ENCODE data around the gene TRERF1. TPM values are rescaled to one million over a fixed set of nuclear protein-coding genes. Genes with fewer than 3 reads are reported as not detected.

TRERF1 gene
- total and polyA plus RNA-seq, 7 donors, result 0.21 to 0.99 (median 0.44) TPM

- WGBS, 3 donors, result 70 to 74% (median 71%) methylated on average over 8 of the region's 8 CpGs
Observed at GRCh38 chr6:42365021-42365420, 86.7 kb downstream of the TRERF1 start.

GRCh38 chr6:42363926-42364849, 87.5 kb downstream of the TRERF1 start:
- no peaks in the 10 kb centered on the region for H3K36me3 ChIP-seq (ENCODE audit: insufficient read depth in 1 of 2, low read depth in 1 of 2)
- H3K27me3 ChIP-seq (ENCODE audit: insufficient read depth in 3 of 3, low read length in 2 of 3), result no peaks in the 10 kb centered on the region
- no peak for DNase-seq
- no peak for ATAC-seq
- H3K4me3 ChIP-seq, result no peak overlapping the region
- intact Hi-C loops (cut with DNase I), result no loop called here
- no peak overlapping the region for H3K27ac ChIP-seq
- H3K9me3 ChIP-seq, result no peaks in the 10 kb centered on the region
- 91 to 95% (median 92%) methylated on average over 8 of the region's 8 CpGs for WGBS, 3 donors
- TF ChIP-seq, protein P1, sequence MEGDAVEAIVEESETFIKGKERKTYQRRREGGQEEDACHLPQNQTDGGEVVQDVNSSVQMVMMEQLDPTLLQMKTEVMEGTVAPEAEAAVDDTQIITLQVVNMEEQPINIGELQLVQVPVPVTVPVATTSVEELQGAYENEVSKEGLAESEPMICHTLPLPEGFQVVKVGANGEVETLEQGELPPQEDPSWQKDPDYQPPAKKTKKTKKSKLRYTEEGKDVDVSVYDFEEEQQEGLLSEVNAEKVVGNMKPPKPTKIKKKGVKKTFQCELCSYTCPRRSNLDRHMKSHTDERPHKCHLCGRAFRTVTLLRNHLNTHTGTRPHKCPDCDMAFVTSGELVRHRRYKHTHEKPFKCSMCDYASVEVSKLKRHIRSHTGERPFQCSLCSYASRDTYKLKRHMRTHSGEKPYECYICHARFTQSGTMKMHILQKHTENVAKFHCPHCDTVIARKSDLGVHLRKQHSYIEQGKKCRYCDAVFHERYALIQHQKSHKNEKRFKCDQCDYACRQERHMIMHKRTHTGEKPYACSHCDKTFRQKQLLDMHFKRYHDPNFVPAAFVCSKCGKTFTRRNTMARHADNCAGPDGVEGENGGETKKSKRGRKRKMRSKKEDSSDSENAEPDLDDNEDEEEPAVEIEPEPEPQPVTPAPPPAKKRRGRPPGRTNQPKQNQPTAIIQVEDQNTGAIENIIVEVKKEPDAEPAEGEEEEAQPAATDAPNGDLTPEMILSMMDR (IDR thresholded peaks at IDR 0.05), result no peak
- H3K4me1 ChIP-seq, result no peaks in the 10 kb centered on the region

More at GRCh38 chr6:42365021-42365420, 86.7 kb downstream of the TRERF1 start:
- no peak overlapping the region for H3K4me3 ChIP-seq
- ATAC-seq (no peak), DNase-seq (no peak)
- no peaks in the 10 kb centered on the region for H3K9me3 ChIP-seq
- no peaks in the 10 kb centered on the region for H3K36me3 ChIP-seq (ENCODE audit: insufficient read depth in 1 of 2, low read depth in 1 of 2)
- TF ChIP-seq, protein P1 (IDR thresholded peaks at IDR 0.05), result no peak
- no peaks in the 10 kb centered on the region for H3K4me1 ChIP-seq
- H3K27ac ChIP-seq, result no peak overlapping the region
- intact Hi-C loops (cut with DNase I), result no loop called here
- no peaks in the 10 kb centered on the region for H3K27me3 ChIP-seq (ENCODE audit: insufficient read depth in 3 of 3, low read length in 2 of 3)

DNA sequence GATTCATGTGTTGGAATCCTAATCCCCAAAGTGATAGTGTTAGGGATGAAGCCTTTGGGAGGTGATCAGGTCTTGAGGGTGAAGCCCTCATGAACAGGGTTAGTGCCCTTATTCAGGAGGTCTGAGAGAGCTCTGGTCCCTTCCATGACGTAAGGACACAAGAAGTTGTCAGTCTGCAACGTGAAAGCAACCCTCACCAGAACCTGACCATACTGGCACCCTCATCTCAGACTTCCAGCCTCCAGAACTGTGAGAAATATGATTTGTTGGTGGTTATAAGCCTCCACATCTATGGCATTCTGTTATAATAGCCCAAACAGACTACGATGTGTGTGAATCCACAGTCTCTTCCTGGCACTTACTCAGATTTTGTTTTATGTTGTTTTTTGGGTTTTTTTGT, 90.7 kb downstream of the TRERF1 start:
- H3K27ac ChIP-seq, result no peak overlapping the region
- intact Hi-C loops (cut with DNase I), result no loop called here
- ATAC-seq (no peak), DNase-seq (no peak)
- H3K9me3 ChIP-seq, result no peaks in the 10 kb centered on the region
- H3K4me1 ChIP-seq, result no peaks in the 10 kb centered on the region
- TF ChIP-seq, protein P1 (IDR thresholded peaks at IDR 0.05), result no peak
- 91 to 96% (median 93%) methylated on average over 3 of the region's 3 CpGs for WGBS, 3 donors
- no peaks in the 10 kb centered on the region for H3K27me3 ChIP-seq (ENCODE audit: insufficient read depth in 3 of 3, low read length in 2 of 3)
- H3K36me3 ChIP-seq (ENCODE audit: insufficient read depth in 1 of 2, low read depth in 1 of 2), result no peaks in the 10 kb centered on the region
- H3K4me3 ChIP-seq, result no peak overlapping the region

DNA sequence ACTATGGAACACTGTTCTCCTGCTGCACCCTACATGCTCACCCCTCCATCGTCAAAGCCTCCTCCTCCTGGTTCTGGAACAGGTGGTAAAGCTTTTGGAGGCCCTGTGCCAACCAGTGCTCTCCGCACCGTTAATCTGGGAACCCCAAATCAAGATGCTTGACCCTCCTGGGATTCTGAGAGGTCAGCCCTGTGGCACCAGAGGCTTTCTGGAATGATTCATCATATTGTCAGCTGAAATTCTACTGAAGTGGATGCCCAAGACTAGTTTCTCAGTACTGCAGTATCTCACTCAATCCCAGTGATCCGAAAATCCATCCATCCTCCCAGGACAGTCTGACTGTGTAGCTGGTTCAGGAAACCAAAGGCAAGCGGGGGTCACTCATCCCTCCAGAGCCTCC, 92.7 kb downstream of the TRERF1 start:
- WGBS, 3 donors, result 61 to 64% (median 62%) methylated on average over 5 of the region's 5 CpGs
- Histone ChIP-seq H3K4me1 (no peaks in the 10 kb centered on the region), H3K4me3 (no peak overlapping the region), H3K9me3 (no peaks in the 10 kb centered on the region), H3K27me3 (ENCODE audit: insufficient read depth in 3 of 3, low read length in 2 of 3) (no peaks in the 10 kb centered on the region), H3K36me3 (ENCODE audit: insufficient read depth in 1 of 2, low read depth in 1 of 2) (no peaks in the 10 kb centered on the region), H3K27ac (no peak overlapping the region)
- ATAC-seq (no peak), DNase-seq (no peak)
- TF ChIP-seq, protein P1 (IDR thresholded peaks at IDR 0.05), result no peak
- intact Hi-C loops (cut with DNase I), result no loop called here
